Activated T-cell treated with anti-CD3 and anti-CD28 coated beads, Interleukin-2, amount 50 U/mL, for 72 hours (primary cell): Measurements from ENCODE around the gene TACC3. TPM values are rescaled to one million over a fixed set of nuclear protein-coding genes. Genes with fewer than 3 reads are reported as not detected.

Experiments
- ATAC-seq, 2 donors: fragments of 150-1000 bp; cut with Tn5 transposase; replicated peaks in 1 of 2; 2 replicates each; pipeline ENCODE4 v1.10.0; 2021; ENCODE audit warnings: moderate library complexity in 2 of 2, mild to moderate bottlenecking in 1 of 2
- DNase-seq, 2 donors: peaks; one replicate each; pipeline ENCODE4 v3.0.0; 2021 to 2022; ENCODE audit warnings: mixed read lengths in 1 of 2
- H3K27ac Mint-ChIP-seq: one replicate; pipeline ENCODE4 v1.8.0; 2022; ENCODE audit warnings: mild to moderate bottlenecking, moderate library complexity, mixed read lengths
- H3K27me3 Mint-ChIP-seq: one replicate; pipeline ENCODE4 v1.8.0; 2022; ENCODE audit warnings: low read depth, mixed read lengths
- H3K36me3 Mint-ChIP-seq, 2 donors: one replicate each; pipeline ENCODE4 v1.8.0; 2022; ENCODE audit warnings: mixed read lengths in 2 of 2, mild to moderate bottlenecking in 1 of 2; ENCODE audit not compliant: insufficient read depth in 2 of 2
- H3K4me1 Mint-ChIP-seq: one replicate; pipeline ENCODE4 v1.8.0; 2022; ENCODE audit warnings: low read depth, mixed read lengths
- H3K4me3 Mint-ChIP-seq, 2 donors: one replicate each; pipeline ENCODE4 v1.8.0; 2022; ENCODE audit warnings: mild to moderate bottlenecking in 2 of 2, mixed read lengths in 2 of 2, moderate library complexity in 2 of 2
- H3K9me3 Mint-ChIP-seq, 2 donors: one replicate each; pipeline ENCODE4 v1.8.0; 2022; ENCODE audit warnings: mixed read lengths in 2 of 2
- total RNA-seq, 2 donors: library from RNA; stranded (reverse); gene quantifications; one replicate each; pipeline ENCODE4 v1.2.3, GENCODE V29; 2022

The TACC3 gene
- total RNA-seq, 2 donors from 2014 or later: 172 to 206 TPM

DNA sequence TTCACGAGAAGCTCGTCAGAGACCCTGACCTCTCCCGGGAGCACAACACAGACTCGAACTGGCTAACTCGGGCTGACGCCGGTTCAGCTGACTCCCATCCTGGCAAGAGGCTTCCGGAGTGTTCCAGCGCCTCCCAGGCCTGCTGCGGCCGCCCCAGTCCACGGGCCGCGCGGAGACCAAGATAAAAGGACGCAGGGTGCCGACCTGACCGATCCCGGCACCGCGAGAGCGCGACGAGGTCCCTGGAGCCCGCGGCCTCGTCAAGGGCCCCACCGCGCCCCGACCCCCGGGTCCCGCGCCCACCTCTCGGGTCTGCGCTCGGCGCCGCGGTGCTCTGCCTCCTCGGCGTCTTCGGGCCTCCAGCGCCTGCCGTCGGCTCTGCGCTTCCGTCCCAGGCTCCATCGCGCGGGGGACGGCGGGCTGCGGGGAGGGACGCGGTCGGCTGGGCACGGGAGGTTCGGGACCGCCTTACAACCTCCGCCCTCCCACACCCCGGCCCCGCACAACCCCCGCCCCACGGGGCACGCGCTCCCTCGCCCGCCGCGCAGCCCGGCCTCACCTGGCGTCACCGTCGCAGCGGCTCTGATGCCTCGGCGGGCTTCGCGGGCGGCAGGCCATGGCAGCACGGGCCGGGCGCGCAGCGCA, 9.6 kb upstream of the TACC3 start:
- H3K9me3 Mint-ChIP-seq: no peaks in the 10 kb centered on the region
- peak overlapping the region; percentile 72 to 99 for H3K4me3 Mint-ChIP-seq
- H3K27ac Mint-ChIP-seq: peak overlapping the region; percentile 51
- DNase-seq (peak in 1 of 2 donors; percentile 52), ATAC-seq (peak; percentile 27 to 32)
- peaks cover 66% of the 10 kb centered on the region for H3K4me1 Mint-ChIP-seq
- H3K36me3 Mint-ChIP-seq: peaks cover 10 to 26% of the 10 kb centered on the region in 2 donors
- no peaks in the 10 kb centered on the region for H3K27me3 Mint-ChIP-seq

- H3K36me3 Mint-ChIP-seq: peaks cover 10 to 26% of the 10 kb centered on the region in 2 donors
- peak within 1 kb of the TSS; percentile 95 for H3K27ac Mint-ChIP-seq
- H3K9me3 Mint-ChIP-seq: no peaks in the 10 kb centered on the region
- peak within 1 kb of the TSS; percentile 99 for H3K4me3 Mint-ChIP-seq
- ATAC-seq (peak; percentile 88 to 92), DNase-seq (peak; percentile 99 to 100)
- no peaks in the 10 kb centered on the region for H3K27me3 Mint-ChIP-seq
- H3K4me1 Mint-ChIP-seq: peaks cover 68% of the 10 kb centered on the region
Observed at GRCh38 chr4:1712216-1713002, 8.9 kb upstream of the TACC3 start, which contains the start of gene SLBP. TSS of gene SLBP (minus strand) at chr4:1712319. CDS start at chr4:1712188, 131 bp downstream.

DNA sequence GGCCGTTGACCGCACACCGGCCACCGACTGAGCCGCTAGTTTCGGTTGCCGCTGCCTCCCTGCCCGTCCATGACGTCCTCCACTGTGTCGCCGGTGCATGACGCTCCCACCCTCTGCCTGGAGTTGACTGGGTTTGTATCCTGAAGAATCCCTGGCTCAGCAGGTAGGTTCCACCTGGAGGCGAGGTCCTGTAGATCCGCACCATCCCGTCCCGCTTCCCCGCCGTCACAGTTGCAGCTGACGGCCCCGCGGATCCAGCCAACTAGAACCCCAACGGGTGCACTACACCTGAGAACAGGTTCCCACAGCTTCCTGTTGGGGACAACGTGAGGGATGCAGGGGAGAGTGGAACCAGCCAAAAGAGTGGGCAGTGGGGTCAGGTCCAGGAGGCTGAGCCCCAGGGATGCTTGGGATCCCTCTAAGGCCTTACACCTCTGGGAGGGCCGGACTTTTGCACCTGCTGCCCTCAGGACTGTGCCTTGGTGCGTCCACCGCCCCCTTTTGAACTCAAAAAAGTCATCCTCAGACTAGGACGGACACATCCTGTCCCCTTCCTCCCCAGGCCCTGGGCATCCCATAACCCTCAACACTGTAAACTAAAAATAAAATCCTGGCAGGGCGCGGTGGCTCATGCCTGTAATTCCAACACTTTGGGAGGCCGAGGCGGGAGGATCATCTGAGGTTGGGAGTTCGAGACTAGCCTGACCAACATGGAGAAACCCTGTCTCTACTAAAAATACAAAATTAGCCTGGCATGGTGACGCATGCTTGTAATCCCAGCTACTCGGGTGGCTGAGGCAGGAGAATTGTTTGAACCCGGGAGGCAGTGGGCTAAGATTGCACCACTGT, 8.1 kb upstream of the TACC3 start:
- H3K4me3 Mint-ChIP-seq: peak overlapping the region; percentile 99
- peak; percentile 11 to 20 for ATAC-seq
- H3K4me1 Mint-ChIP-seq: peaks cover 67% of the 10 kb centered on the region
- H3K36me3 Mint-ChIP-seq: peaks cover 10 to 24% of the 10 kb centered on the region in 2 donors
- DNase-seq: no peak
- H3K27ac Mint-ChIP-seq: peak overlapping the region; percentile 95
- no peaks in the 10 kb centered on the region for H3K27me3 Mint-ChIP-seq
- no peaks in the 10 kb centered on the region for H3K9me3 Mint-ChIP-seq

DNA sequence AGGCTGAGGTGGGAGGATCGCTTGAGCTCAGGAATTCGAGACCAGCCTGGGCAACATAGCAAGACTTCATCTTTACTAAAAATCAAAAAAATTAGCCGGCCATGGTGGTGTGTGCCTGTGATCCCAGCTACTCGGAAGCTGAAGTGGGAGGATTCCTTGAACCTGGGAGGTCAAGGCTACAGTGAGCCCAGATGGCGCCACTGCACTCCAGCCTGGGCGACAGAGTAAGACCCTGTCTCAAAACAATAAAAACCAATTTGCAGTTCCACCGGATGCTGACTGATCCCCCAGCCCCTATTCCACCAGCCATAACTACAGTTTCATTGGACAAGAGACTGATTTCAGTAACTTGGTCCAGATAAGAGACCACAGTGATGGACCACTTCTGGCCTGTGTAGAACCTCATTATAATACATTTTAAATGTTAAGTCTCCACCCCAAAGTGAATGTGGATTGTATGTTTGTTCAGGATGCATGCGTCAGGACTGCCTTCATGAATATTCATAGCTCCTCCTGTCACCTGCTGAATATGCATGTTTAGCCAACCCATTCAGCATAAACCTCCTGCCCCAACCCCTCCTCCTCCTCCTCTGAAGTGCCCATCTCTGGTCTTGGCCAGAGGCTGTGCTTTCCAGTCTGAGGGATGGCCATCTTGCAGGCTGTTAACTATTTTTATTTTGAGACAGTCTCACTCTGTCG, 6.9 kb upstream of the TACC3 start:
- ATAC-seq (no peak), DNase-seq (no peak)
- H3K27ac Mint-ChIP-seq: peak overlapping the region; percentile 65
- H3K4me1 Mint-ChIP-seq: peaks cover 67% of the 10 kb centered on the region
- peaks cover 10 to 20% of the 10 kb centered on the region in 2 donors for H3K36me3 Mint-ChIP-seq
- no peaks in the 10 kb centered on the region for H3K9me3 Mint-ChIP-seq
- no peaks in the 10 kb centered on the region for H3K27me3 Mint-ChIP-seq
- peak overlapping the region; percentile 99 for H3K4me3 Mint-ChIP-seq

DNA sequence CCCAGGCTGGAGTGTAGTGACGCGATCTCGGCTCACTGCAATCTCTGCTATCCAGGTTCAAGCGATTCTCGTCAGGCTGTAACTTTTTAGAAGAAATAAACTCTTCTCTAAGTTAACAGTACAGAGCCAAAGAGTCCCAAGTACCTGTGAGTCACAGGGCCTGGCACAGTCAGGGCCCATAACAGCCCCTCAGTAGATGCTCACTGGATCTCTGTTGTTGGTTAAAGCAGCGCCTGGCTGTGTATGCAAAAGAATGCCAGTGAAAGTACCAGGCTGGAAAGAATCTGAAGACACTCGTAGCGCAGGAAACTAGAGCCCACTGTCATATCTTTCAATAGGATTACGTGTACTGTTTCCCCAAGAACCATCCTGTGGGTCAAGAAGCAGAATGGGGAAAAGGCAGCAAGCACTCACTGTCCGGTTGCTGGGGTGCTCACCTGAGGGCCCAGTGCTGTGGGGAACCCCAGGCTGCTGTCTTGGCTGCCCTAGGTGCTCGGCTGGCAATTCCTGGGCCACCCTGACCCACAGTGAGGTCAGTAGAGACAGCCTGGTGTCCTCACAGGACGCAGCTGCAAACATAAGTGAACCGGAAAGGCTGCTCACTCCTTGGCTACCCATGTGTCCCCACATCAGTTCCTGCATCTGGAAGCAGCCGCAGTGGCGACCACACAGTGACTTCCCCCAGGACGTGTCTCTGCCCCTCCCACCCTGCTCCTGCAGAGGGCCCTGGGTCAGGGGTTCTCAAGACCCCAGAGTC, 6.1 kb upstream of the TACC3 start:
- DNase-seq: no peak
- ATAC-seq: no peak
- peaks cover 8 to 13% of the 10 kb centered on the region in 2 donors for H3K36me3 Mint-ChIP-seq
- peak overlapping the region; percentile 65 for H3K27ac Mint-ChIP-seq
- no peaks in the 10 kb centered on the region for H3K9me3 Mint-ChIP-seq
- peaks cover 67% of the 10 kb centered on the region for H3K4me1 Mint-ChIP-seq
- H3K4me3 Mint-ChIP-seq: peak overlapping the region; percentile 99
- no peaks in the 10 kb centered on the region for H3K27me3 Mint-ChIP-seq

- peak overlapping the region; percentile 77 for H3K27ac Mint-ChIP-seq
- peaks cover 57% of the 10 kb centered on the region for H3K4me1 Mint-ChIP-seq
- ATAC-seq (no peak), DNase-seq (no peak)
- peak overlapping the region in 1 of 2 donors; percentile 41 for H3K4me3 Mint-ChIP-seq
- no peaks in the 10 kb centered on the region for H3K27me3 Mint-ChIP-seq
- H3K9me3 Mint-ChIP-seq: no peaks in the 10 kb centered on the region
- H3K36me3 Mint-ChIP-seq: peaks cover 2 to 6% of the 10 kb centered on the region in 2 donors
Observed at GRCh38 chr4:1716065-1716945, 5.0 kb upstream of the TACC3 start.

GRCh38 chr4:1717129-1718094, 3.9 kb upstream of the TACC3 start:
- H3K4me1 Mint-ChIP-seq: peaks cover 60% of the 10 kb centered on the region
- H3K27ac Mint-ChIP-seq: no peak overlapping the region
- peaks cover 5 to 10% of the 10 kb centered on the region in 2 donors for H3K36me3 Mint-ChIP-seq
- no peaks in the 10 kb centered on the region for H3K9me3 Mint-ChIP-seq
- H3K4me3 Mint-ChIP-seq: no peak overlapping the region
- ATAC-seq: no peak
- no peaks in the 10 kb centered on the region for H3K27me3 Mint-ChIP-seq
- no peak for DNase-seq

DNA sequence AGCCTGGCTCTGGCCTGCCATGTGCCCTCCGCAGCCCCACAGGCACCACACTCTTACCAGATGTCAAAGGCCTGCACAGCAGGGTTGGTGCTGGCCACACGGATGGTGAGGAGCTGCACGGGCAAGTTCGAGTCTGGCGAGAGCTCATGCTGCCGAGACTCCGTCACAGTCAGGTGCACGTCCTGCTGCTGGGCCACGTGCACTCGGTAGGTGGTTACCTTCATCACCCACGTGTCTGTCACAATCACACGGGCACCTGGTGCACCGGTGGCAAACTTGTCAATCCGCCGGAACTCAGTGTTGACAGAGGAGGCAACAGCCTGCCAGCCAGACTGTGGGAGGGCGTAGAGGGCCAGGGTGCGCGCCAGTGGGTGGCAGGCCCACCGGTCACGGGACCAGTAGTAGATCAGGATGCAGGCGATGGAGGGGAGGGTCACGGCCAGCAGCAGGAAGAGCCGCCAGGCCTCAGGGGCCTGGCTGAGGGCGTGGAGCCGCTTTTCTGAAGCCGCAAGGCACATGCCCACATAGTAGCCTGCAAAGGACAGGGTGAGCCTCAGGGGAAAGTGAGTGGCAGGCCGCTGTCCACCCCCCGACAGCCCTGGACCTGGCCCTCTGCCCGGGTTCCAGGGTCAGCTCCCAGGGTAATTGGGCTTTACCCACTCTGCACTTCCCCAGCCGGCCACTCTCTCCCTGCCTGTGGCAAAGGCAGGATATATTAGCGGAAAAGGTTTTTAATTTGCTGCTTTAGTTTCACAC, 3.0 kb upstream of the TACC3 start:
- H3K4me3 Mint-ChIP-seq: peak overlapping the region; percentile 64 to 98
- peaks cover 8 to 15% of the 10 kb centered on the region in 2 donors for H3K36me3 Mint-ChIP-seq
- H3K9me3 Mint-ChIP-seq: no peaks in the 10 kb centered on the region
- ATAC-seq (no peak), DNase-seq (no peak)
- no peaks in the 10 kb centered on the region for H3K27me3 Mint-ChIP-seq
- H3K4me1 Mint-ChIP-seq: peaks cover 69% of the 10 kb centered on the region
- H3K27ac Mint-ChIP-seq: peak overlapping the region; percentile 77

DNA sequence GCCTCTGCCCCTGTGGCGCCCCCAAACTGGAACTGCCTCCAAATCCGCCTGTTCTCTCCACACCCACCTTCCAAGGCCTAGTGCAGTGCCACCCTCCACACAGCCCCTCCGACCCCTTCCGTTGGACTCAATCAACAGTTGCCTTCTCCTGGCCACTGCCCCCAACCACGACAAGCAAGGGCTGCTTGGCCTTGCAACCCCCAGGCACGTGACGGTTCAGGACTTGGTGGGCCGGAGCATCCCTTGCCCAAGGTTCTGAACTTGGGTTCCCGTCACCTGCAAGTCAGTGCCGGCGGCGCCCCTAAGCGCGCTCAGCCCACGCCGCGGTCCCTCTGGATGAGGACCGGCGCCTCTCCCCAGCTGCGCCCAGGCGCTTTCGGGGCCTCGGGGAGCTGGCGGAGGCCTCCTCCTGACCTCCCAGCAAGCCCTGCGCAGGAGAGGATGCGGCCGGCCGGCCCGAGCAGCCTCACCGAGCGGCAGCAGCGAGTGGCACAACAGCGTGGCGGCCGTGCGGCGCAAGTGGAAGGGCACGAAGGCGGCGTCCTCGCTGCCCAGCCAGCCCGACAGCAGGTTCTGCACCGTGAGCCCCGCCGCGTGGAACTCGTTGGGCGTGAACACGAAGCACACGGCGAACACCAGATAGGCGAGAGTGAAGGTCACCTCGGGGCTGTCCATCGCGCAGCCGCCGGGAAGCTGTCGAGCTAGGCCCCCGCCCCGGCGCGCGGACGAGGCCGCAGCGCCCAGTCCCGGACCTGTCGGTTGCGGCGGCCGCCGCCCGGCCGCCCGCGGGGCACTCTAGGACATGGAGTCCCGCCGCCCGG, 948 bp upstream of the TACC3 start:
- peaks cover 70% of the 10 kb centered on the region for H3K4me1 Mint-ChIP-seq
- DNase-seq: peak; percentile 62 to 64
- H3K27ac Mint-ChIP-seq: peak overlapping the region; percentile 89
- H3K27me3 Mint-ChIP-seq: no peaks in the 10 kb centered on the region
- H3K9me3 Mint-ChIP-seq: no peaks in the 10 kb centered on the region
- ATAC-seq: peak; percentile 22 to 29
- peaks cover 17 to 32% of the 10 kb centered on the region in 2 donors for H3K36me3 Mint-ChIP-seq
- H3K4me3 Mint-ChIP-seq: peak overlapping the region; percentile 97 to 98
